EH (cell line): ENCODE results near the gene POLR2H.

Source experiments
- DNase-seq: peaks from one replicate; pipeline ENCODE4 v3.0.0-alpha.2; 2015; ENCODE audit warnings: low read depth

POLR2H gene

DNA sequence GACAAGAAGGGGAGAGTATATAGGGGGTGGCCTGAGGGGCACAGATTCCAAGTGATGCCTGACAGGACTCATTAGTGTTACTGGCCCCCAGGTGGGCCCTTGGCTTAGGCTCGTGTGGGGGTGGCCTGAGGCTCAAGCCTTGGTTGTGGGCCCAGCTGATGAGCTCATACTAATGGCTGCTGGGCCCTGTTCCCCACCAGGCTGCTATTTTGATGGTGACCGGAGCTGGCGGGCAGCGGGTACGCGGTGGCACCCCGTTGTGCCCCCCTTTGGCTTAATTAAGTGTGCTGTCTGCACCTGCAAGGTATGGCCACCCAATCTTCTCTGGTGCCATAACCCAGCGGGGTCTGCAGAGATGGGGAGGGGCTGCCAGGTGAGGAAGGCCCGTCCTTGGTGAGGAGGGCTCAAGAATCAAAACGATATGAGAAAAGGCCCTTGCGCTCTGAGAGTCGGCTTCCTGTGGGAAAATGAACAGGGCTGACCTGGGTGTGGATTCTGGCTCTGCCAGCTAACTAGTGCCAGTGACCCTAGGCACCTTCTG is 25.7 kb downstream of the POLR2H start:
- DNase-seq, result no peak

DNA sequence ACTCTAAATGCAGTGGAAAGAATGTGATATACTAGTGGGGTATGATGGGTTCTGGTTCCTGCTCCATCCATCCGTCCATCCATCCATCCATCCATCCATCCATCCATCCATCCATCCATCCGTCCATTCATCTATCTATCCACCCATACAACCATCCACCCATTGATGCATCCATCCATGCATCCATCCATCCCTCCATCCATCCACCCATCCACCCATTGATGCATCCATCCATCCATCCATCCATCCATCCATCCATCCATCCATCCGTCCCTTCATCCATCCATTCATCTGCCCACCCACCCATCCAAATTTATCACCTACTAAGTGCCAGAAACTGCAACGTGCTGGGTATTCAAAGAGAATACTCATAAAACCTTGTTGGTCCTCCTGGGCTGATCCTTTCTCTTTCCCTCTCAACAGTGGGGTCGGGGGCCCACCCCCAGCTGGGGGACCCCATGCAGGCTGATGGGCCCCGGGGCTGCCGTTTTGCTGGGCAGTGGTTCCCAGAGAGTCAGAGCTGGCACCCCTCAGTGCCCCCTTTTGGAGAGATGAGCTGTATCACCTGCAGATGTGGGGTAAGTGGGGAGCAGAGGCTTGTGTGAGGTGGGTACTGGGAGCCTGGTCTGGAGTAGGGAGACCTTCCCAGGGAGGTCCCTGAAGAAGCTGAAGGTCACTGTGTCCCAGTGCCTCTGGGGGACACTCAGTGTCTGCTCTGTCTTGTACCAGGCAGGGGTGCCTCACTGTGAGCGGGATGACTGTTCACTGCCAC is 26.8 kb downstream of the POLR2H start:
- DNase-seq, result no peak

GRCh38 chr3:184388936-184389230 is 27.4 kb downstream of the POLR2H start:
- no peak for DNase-seq

- DNase-seq, result no peak
Measured at GRCh38 chr3:184389384-184389783, 27.9 kb downstream of the POLR2H start.

- no peak for DNase-seq
Measured at GRCh38 chr3:184389935-184390528, 28.5 kb downstream of the POLR2H start.

GRCh38 chr3:184391266-184391665 is 29.8 kb downstream of the POLR2H start:
- no peak for DNase-seq

GRCh38 chr3:184395320-184395660 is 33.8 kb downstream of the POLR2H start:
- no peak for DNase-seq

DNA sequence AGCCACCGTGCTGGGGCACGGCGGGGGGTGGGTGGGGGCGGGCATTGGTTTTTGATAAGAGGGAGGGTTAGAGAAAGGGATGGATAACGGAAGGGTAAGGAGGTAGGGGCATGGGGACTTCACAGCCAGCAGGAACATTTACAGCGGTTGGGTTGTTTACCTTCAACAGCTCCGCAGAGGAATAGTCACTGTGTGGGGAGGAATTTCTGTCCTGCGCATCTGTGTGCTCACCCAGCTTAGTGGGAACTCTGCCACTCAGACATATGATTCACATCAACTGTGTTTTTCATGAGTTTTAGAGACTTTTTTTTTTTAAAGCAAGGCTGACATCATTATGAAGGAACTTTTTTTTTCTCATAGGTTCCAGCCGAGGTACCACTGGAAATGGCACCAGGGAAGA is 37.9 kb downstream of the POLR2H start:
- DNase-seq, result peak; percentile 94

DNA sequence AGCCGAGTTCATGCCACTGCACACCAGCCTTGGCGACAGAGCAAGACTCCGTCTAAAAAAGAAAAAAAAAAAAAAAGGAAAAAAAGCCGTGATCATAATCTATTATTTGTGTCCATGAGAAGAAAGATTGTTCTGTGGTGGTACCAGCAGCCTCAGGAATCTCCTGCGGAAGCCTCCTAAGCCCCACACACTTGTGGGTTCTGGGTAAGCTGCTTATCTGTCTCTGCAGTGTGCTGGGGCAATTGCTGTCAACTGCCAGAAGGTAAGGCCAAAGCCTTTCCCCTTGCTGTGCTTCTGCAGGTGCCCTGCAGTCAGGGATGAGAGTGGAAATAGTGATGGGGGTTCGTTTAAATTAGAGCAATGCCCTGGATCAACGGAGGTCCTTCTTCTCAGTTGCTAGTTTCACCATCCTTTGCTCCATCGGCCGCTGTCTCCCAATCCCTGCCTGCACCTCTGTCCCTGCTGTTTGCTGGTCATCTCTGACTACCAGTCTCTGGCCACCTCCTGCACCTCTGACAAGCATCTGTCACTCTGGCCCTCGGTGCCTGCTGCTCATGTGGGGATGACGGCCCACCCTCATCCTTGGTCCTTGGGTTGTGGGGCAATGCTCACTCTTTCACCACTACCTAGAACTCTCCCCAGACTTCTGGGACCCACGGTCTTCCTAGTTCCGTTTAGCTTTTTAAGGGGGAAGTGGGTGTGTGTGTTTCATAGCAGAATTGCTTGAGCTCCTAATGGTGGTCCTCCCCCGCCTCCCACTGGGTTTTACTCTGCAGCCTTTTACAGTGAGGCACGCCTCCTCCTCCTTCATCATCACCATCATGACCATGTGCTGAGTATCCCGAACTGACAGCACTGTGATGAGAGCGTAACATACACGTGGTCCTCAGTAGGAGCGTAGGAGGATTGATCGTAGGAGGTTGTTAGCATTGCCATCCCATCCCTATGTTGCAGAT is 43.8 kb downstream of the POLR2H start:
- DNase-seq, result no peak

GRCh38 chr3:184409331-184409926 is 47.9 kb downstream of the POLR2H start:
- no peak for DNase-seq

- no peak for DNase-seq
Measured at GRCh38 chr3:184409946-184410500, 48.5 kb downstream of the POLR2H start.

DNA sequence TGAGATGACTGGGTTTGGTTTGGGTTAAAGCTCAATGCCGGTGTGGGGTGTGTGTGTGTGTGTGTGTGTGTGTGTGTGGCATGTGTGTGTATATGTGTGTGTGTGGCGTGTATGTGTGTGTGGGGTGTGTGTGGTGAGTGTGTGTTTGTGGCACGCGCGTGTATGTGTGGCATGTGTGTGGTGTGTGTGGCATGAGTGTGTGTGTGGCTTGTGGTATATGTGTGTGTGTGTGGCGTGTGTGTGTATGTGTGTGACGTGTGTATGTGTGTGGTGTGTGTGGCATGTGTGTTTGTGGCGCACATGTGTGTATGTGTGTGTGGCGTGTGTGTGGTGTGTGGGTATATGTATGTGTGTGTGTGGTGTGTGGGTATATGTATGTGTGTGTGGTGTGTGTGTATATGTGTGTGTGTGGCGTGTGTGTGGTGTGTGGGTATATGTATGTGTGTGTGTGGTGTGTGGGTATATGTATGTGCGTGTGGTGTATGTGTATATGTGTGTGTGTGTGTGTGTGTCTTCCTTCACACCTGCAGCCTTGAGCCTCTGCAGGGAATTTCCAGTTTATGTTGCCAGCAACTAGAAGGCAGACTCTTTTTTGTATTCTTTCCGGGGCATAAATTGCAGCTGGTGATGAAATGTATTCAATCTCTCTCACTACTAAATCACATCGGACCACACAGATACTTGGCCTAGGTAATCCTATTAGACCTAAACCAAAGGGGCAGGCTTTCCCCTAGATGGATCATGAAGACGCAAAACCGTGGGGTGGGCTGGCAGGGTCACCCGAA is 53.1 kb downstream of the POLR2H start:
- no peak for DNase-seq

- no peak for DNase-seq
Measured at GRCh38 chr3:184415203-184415490, 53.6 kb downstream of the POLR2H start.

DNA sequence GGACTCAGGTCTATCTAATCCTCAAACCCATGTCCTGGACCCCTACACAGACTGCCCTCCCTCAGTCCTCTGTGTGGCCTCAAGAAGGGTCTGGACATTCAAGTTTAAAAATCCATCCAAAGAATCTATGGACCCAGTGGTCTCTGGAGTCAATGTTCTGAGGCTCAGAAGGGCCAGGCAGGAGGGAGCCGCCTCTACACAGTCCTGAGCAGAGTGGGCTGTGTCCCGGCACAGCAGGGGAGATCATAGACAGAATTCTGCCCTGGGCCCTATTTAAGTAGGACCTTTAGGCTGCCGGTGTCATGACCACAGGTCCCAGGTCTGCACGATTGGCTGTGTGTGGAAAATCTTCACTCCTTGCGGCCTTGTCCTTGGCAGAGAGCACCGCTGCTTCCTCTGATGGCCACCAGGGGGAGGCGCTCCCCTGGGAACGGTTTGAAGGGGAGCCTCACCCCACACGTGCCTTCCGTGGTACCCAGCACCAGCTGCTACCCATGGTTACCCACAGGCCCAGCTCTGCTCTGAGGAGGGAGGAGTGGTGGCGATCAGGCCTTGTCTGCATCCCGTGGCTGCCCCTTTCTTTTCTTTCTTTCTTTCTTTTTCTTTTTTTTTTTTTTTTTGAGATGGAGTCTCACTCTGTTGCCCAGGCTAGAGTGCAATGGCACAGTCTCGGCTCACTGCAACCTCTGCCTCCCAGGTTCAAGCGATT is 56.3 kb downstream of the POLR2H start:
- peak; percentile 68 for DNase-seq
